Progenitor cell of endocrine pancreas (in vitro differentiated cells): Measurements from ENCODE around the gene ZBTB20. TPM values are rescaled to one million over a fixed set of nuclear protein-coding genes. Genes with fewer than 3 reads are reported as not detected.

ENCODE experiments used
- DNase-seq: peaks from one replicate; pipeline ENCODE4 v3.0.0; 2021; ENCODE audit warnings: low spot score; ENCODE audit not compliant: unreplicated experiment
- H3K27ac Mint-ChIP-seq: 2 replicates; pipeline ENCODE4 v1.8.0; 2021; ENCODE audit warnings: mild to moderate bottlenecking, moderate library complexity, mixed read lengths
- H3K27me3 Mint-ChIP-seq: 2 replicates; pipeline ENCODE4 v1.8.0; 2021; ENCODE audit warnings: mixed read lengths
- H3K36me3 Mint-ChIP-seq: 2 replicates; pipeline ENCODE4 v1.8.0; 2022; ENCODE audit warnings: mixed read lengths; ENCODE audit not compliant: insufficient read depth
- H3K4me1 Mint-ChIP-seq: 2 replicates; pipeline ENCODE4 v1.8.0; 2021; ENCODE audit warnings: low read depth, mixed read lengths
- H3K4me3 Mint-ChIP-seq: 2 replicates; pipeline ENCODE4 v1.8.0; 2021; ENCODE audit warnings: low read depth, mild to moderate bottlenecking, moderate library complexity, mixed read lengths
- H3K9me3 Mint-ChIP-seq: 2 replicates; pipeline ENCODE4 v1.8.0; 2021; ENCODE audit warnings: low read depth, mixed read lengths
- CTCF ChIP-seq: fragments of 200-600 bp; sonication (generic); IDR thresholded peaks from one replicate; pipeline ENCODE4 v1.5.0; 2021; ENCODE audit warnings: antibody characterized with exemption, mild to moderate bottlenecking; ENCODE audit not compliant: unreplicated experiment
- total RNA-seq: library from RNA; stranded (reverse); gene quantifications from 2 replicates; pipeline ENCODE4 v1.2.1, GENCODE V29; 2021

ZBTB20 gene
- total RNA-seq, 1 donor from 2014 or later: 27.3 TPM

- Mint-ChIP-seq H3K4me1 (peaks cover 4% of the 10 kb centered on the region), H3K27ac (no peak overlapping the region), H3K9me3 (no peaks in the 10 kb centered on the region), H3K36me3 (no peaks in the 10 kb centered on the region), H3K27me3 (no peaks in the 10 kb centered on the region), H3K4me3 (no peak overlapping the region)
- no peak for TF ChIP-seq CTCF
- no peak for DNase-seq
Observed at GRCh38 chr3:114553949-114554593, 593.0 kb downstream of the ZBTB20 start.

GRCh38 chr3:114552527-114552812 lies 594.6 kb downstream of the ZBTB20 start:
- DNase-seq: no peak
- Mint-ChIP-seq H3K27ac (no peak overlapping the region), H3K36me3 (no peaks in the 10 kb centered on the region), H3K4me3 (no peak overlapping the region), H3K27me3 (no peaks in the 10 kb centered on the region), H3K9me3 (no peaks in the 10 kb centered on the region), H3K4me1 (peaks cover 4% of the 10 kb centered on the region)
- no peak for TF ChIP-seq CTCF

- Mint-ChIP-seq H3K36me3 (no peaks in the 10 kb centered on the region), H3K4me3 (no peak overlapping the region), H3K27ac (no peak overlapping the region), H3K27me3 (no peaks in the 10 kb centered on the region), H3K9me3 (no peaks in the 10 kb centered on the region), H3K4me1 (peaks cover 2% of the 10 kb centered on the region)
- TF ChIP-seq CTCF: no peak
- no peak for DNase-seq
Observed at GRCh38 chr3:114551770-114552526, 595.1 kb downstream of the ZBTB20 start.

GRCh38 chr3:114550165-114550564 lies 596.9 kb downstream of the ZBTB20 start:
- no peaks in the 10 kb centered on the region for H3K27me3 Mint-ChIP-seq
- no peak for TF ChIP-seq CTCF
- no peak overlapping the region for H3K27ac Mint-ChIP-seq
- no peaks in the 10 kb centered on the region for H3K9me3 Mint-ChIP-seq
- no peaks in the 10 kb centered on the region for H3K4me1 Mint-ChIP-seq
- no peak for DNase-seq
- no peak overlapping the region for H3K4me3 Mint-ChIP-seq
- no peaks in the 10 kb centered on the region for H3K36me3 Mint-ChIP-seq

- no peaks in the 10 kb centered on the region for H3K9me3 Mint-ChIP-seq
- H3K4me1 Mint-ChIP-seq: no peaks in the 10 kb centered on the region
- no peaks in the 10 kb centered on the region for H3K36me3 Mint-ChIP-seq
- DNase-seq: no peak
- no peak for TF ChIP-seq CTCF
- no peaks in the 10 kb centered on the region for H3K27me3 Mint-ChIP-seq
- no peak overlapping the region for H3K27ac Mint-ChIP-seq
- no peak overlapping the region for H3K4me3 Mint-ChIP-seq
Observed at GRCh38 chr3:114545193-114545592, 601.9 kb downstream of the ZBTB20 start.
